ENCODE measurements around the gene SCYL3.
"Not testable (repeated sequence)": the region's sequence is repeated elsewhere in the genome, so short reads cannot be mapped to it uniquely, and the experiment has no call there.

Gene SCYL3

DNA sequence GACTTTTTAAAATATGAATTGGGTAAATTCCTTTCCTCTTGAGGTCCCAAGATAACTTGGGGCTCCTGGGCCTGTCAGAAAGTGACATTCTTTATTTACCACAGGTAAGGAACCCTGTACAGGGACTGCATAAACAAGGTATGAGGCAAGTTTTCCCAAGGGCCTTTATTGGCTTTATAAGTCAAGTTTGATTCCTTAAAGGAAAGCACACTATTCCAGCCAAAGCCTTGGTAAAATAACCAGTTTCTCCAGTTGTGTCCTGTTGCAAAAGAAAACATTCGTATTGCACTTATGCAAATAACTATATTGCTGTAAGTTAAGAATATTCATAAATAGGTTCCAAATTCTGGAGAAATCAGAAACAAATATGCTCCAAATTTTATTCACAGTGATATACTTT lies 77.1 kb downstream of the SCYL3 start:
- DNase-seq (ENCODE audit: low read depth in 2 of 2): no peak

GRCh38 chr1:169814265-169814664 lies 79.4 kb downstream of the SCYL3 start:
- no peak for DNase-seq (ENCODE audit: low read depth in 2 of 2)

DNA sequence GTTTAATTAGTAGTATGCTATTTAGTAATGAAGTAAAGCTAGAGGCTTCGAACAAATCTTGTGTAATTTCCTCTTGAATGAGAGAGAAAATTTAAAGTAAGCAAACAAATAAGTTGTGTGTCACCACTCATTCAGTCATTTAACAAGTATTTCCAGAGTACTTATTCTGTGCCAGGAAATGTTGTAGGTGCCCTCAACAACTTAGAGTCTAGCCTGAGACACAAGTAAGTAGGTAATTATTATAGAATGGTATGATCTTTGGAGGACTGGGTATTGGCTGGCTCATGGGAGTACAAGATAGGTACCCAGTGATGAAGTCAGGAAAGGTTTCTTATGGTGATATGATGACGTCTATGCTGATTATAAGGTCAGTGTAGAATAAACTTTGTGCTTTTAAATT lies 81.6 kb downstream of the SCYL3 start:
- no peak for DNase-seq (ENCODE audit: low read depth in 2 of 2)

DNA sequence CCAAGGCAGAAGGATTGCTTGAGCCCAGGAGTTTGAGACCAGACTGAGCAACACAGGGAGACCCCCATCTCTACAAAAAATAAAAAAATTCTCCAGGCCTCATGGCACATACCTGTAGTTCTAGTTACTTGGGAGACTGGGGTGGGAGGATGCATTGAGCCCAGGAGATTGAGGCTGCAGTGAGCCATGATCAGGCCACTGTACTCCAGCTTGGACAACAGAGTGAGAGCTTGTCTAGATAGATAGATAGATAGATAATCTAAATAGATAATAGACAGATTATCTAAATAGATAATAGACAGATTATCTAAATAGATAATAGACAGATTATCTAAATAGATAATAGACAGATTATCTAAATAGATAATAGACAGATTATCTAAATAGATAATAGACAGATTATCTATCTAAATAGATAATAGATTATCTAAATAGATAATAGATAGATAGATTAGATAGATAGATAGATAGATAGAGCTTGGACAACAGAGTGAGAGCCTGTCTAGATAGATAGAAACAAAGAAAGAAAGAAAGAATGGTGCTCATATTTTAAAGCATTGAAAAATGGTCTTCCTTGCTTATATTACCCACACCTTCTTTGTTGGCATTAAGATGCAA lies 82.2 kb downstream of the SCYL3 start:
- not testable (repeated sequence) for DNase-seq (ENCODE audit: low read depth in 2 of 2)

- no peak for DNase-seq (ENCODE audit: low read depth in 2 of 2)
Observed at GRCh38 chr1:169809370-169810095, 84.2 kb downstream of the SCYL3 start.

DNA sequence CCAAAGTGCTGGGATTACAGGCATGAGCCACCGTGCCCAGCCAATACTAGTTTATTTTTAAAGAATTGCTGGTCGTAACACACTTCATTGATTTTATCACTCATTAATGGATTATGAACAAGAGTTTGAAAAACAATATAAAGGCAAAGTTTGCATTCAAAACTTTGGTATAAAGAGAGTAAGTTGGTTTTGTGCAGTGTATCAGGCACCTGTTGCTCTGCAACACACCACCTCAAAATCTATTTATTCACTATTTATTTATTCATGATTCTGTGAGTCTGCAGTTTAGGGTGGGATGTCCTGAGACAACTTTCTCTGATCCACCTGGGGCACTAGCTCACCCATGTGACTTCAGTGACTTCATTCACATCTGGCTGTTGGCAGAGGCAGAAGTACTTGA lies 88.8 kb downstream of the SCYL3 start:
- DNase-seq (ENCODE audit: low read depth in 2 of 2): no peak

DNA sequence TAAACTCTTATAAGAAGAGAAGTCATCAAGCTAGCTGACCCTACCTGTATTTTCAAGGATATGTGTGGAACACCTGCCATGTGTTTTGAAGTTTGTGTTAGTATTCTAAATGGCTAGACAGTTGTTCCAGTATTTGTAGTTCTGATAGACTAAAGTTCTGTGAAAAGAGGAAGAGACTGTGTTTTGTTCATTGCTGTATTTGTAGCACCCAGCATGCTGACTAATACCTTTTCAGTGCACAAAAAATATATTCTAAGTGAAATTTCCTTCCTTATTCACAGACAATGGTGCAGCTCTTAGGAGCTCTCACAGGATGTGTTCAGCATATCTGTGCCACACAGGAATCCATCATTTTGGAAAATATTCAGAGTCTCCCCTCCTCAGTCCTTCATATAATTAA lies 90.8 kb downstream of the SCYL3 start:
- no peak for DNase-seq (ENCODE audit: low read depth in 2 of 2)

Measured in stimulated activated CD8-positive, alpha-beta memory T cell treated with anti-CD3 and anti-CD28 coated beads, Interleukin-7, amount 100 ng/mL, for 1 hour (primary cell).